SK-N-SH (cell line): ENCODE results near the gene UFC1. TPM values are rescaled to one million over a fixed set of nuclear protein-coding genes. Genes with fewer than 3 reads are reported as not detected.

Experiments
- CTCF ChIA-PET: fragments of 300-600, 350-600 bp; formaldehyde crosslinking; extraction: SDS; loops from one replicate; lab custom pipeline; 2021; lab: Yijun Ruan, JAX
- POLR2A ChIA-PET: fragments of 350-600 bp; sonication (Branson Sonifier 250); formaldehyde crosslinking; extraction: SDS; loops from one replicate; lab custom pipeline; 2020; ENCODE audit warnings: antibody characterized with exemption, inconsistent platforms; lab: Yijun Ruan, JAX
- DNase-seq: peaks from one replicate; pipeline ENCODE4 v3.0.0; 2012
- H2AFZ ChIP-seq: fragments of 200-600 bp; sonication (generic); 2 replicates; pipeline ENCODE4 v1.8.1; 2016; ENCODE audit warnings: antibody characterized with exemption, mild to moderate bottlenecking, low read depth
- H3F3A ChIP-seq: fragments of 200-600 bp; sonication (generic); replicated peaks from 2 replicates; pipeline ENCODE3; 2016; ENCODE audit warnings: antibody characterized with exemption, mild to moderate bottlenecking; ENCODE audit not compliant: insufficient read depth
- H3K27ac ChIP-seq, 2 experiments: fragments of 200-500 bp in 1 of 2; fragments of 200-600 bp in 1 of 2; sonication (Bioruptor generic) in 1 of 2; sonication (generic), shearing (Covaris generic) in 1 of 2; 2 replicates each; pipeline versions ENCODE4 v1.5.1 to v1.6.1; 2014 to 2016; ENCODE audit warnings: low read depth in 2 of 2, inconsistent platforms in 1 of 2, low read length in 1 of 2, mild to moderate bottlenecking in 1 of 2, mixed read lengths in 1 of 2
- H3K27me3 ChIP-seq: fragments of 200-600 bp; sonication (generic), shearing (Covaris generic); 2 replicates; pipeline ENCODE4 v1.6.1; 2016; ENCODE audit warnings: mixed run types; ENCODE audit not compliant: insufficient read depth
- H3K36me3 ChIP-seq, 2 experiments: fragments of 200-500 bp in 1 of 2; fragments of 200-600 bp in 1 of 2; sonication (Bioruptor generic) in 1 of 2; sonication (generic) in 1 of 2; replicated peaks in 1 of 2; 2 replicates each; pipeline versions ENCODE3 to v1.5.1; 2014 to 2016; ENCODE audit warnings: low read length in 1 of 2, mild to moderate bottlenecking in 1 of 2; ENCODE audit not compliant: insufficient read depth in 2 of 2, control insufficient read depth in 1 of 2
- H3K4me1 ChIP-seq, 2 experiments: fragments of 200-500 bp in 1 of 2; fragments of 200-600 bp in 1 of 2; sonication (Bioruptor generic) in 1 of 2; sonication (generic), shearing (Covaris generic) in 1 of 2; 2 replicates each; pipeline versions ENCODE4 v1.5.1 to v1.6.1; 2014 to 2016; ENCODE audit warnings: low read depth in 1 of 2, low read length in 1 of 2, mixed run types in 1 of 2; ENCODE audit not compliant: insufficient read depth in 2 of 2, control insufficient read depth in 1 of 2
- H3K4me2 ChIP-seq: fragments of 200-600 bp; sonication (generic), shearing (Covaris generic); 2 replicates; pipeline ENCODE4 v1.6.1; 2017; ENCODE audit warnings: mixed run types
- H3K4me3 ChIP-seq, 2 experiments: fragments of 200-500 bp in 1 of 2; fragments of 200-600 bp in 1 of 2; sonication (Bioruptor generic) in 1 of 2; sonication (generic), shearing (Covaris generic) in 1 of 2; 2 replicates each; pipeline versions ENCODE4 v1.5.1 to v1.8.1; 2014 to 2016; ENCODE audit warnings: low read depth in 2 of 2, inconsistent platforms in 1 of 2, low read length in 1 of 2, mild to moderate bottlenecking in 1 of 2, mixed read lengths in 1 of 2, moderate library complexity in 1 of 2
- H3K79me2 ChIP-seq: fragments of 200-600 bp; sonication (generic); 2 replicates; pipeline ENCODE4 v1.8.1; 2017; ENCODE audit warnings: mild to moderate bottlenecking; ENCODE audit not compliant: insufficient read depth
- H3K9ac ChIP-seq: fragments of 200-600 bp; sonication (generic); 2 replicates; pipeline ENCODE4 v1.6.1; 2017; ENCODE audit warnings: mixed run types
- H3K9me2 ChIP-seq: fragments of 200-600 bp; sonication (generic); 2 replicates; pipeline ENCODE4 v1.6.1; 2017; ENCODE audit warnings: mixed run types
- H3K9me3 ChIP-seq: fragments of 200-600 bp; sonication (generic); 2 replicates; pipeline ENCODE4 v1.6.1; 2017; ENCODE audit warnings: mixed run types, mild to moderate bottlenecking, moderate library complexity
- H4K20me1 ChIP-seq: fragments of 200-600 bp; sonication (generic); 2 replicates; pipeline ENCODE4 v1.6.1; 2017; ENCODE audit warnings: mild to moderate bottlenecking, mixed run types; ENCODE audit not compliant: insufficient read depth
- CHD2 ChIP-seq: fragments of 150-350 bp; IDR thresholded peaks from 2 replicates; pipeline ENCODE4 v1.6.1; 2018; ENCODE audit warnings: low read length; ENCODE audit not compliant: partially characterized antibody
- CTCF ChIP-seq: fragments of 200-600 bp; sonication (generic); IDR thresholded peaks from 2 replicates; pipeline ENCODE4 v1.6.1; 2017; ENCODE audit warnings: antibody characterized with exemption, mild to moderate bottlenecking, moderate library complexity
- ELF1 ChIP-seq: IDR thresholded peaks from 2 replicates; pipeline ENCODE4 v1.4.0; 2012
- FOSL2 ChIP-seq: IDR thresholded peaks from 2 replicates; pipeline ENCODE4 v1.4.0; 2012; ENCODE audit warnings: low read depth, mild to moderate bottlenecking, moderate library complexity, borderline replicate concordance
- JUND ChIP-seq: IDR thresholded peaks from 2 replicates; pipeline ENCODE4 v1.4.0; 2012
- MEF2A ChIP-seq: IDR thresholded peaks from 2 replicates; pipeline ENCODE4 v1.4.0; 2012; ENCODE audit warnings: low read depth, borderline replicate concordance
- MXI1 ChIP-seq: IDR thresholded peaks from 2 replicates; pipeline ENCODE4 v1.6.1; 2012; ENCODE audit warnings: mild to moderate bottlenecking, low read depth, low read length, improper control_type of control experiment
- POLR2AphosphoS5 ChIP-seq: IDR thresholded peaks from 2 replicates; pipeline ENCODE4 v1.6.1; 2012; ENCODE audit warnings: low read depth, low read length
- RAD21 ChIP-seq: IDR thresholded peaks from 2 replicates; pipeline ENCODE4 v1.6.1; 2012; ENCODE audit warnings: mild to moderate bottlenecking, low read length
- REST ChIP-seq: IDR thresholded peaks from 2 replicates; pipeline ENCODE4 v1.6.1; 2012; ENCODE audit warnings: mild to moderate bottlenecking, low read depth, low read length, moderate library complexity
- RFX5 ChIP-seq: IDR thresholded peaks from 2 replicates; pipeline ENCODE4 v1.6.1; 2012; ENCODE audit warnings: mild to moderate bottlenecking, improper control_type of control experiment, low read length
- SMC3 ChIP-seq: IDR thresholded peaks from 2 replicates; pipeline ENCODE4 v1.6.1; 2012; ENCODE audit warnings: low read depth, low read length, improper control_type of control experiment
- USF1 ChIP-seq: IDR thresholded peaks from 2 replicates; pipeline ENCODE4 v1.4.0; 2012; ENCODE audit warnings: low read depth, borderline replicate concordance
- YY1 ChIP-seq: IDR thresholded peaks from 2 replicates; pipeline ENCODE4 v1.4.0; 2012; ENCODE audit warnings: low read depth, mild to moderate bottlenecking
- ZBTB33 ChIP-seq: IDR thresholded peaks from 2 replicates; pipeline ENCODE4 v1.4.0; 2012; ENCODE audit warnings: low read depth, borderline replicate concordance
- WGBS: methylation state at CpG from one replicate; pipeline ENCODE4 v1.1.6; 2017; ENCODE audit warnings: low lambda C conversion rate; 5-methylcytosine and 5-hydroxymethylcytosine counted together
- polyA plus RNA-seq, 3 experiments: library from polyadenylated mRNA; depleted of rRNA; stranded (reverse); fragments of >200 nt; gene quantifications; 2 replicates each; pipeline ENCODE4 v1.2.3, GENCODE V29; 2012

The UFC1 gene
- polyA plus RNA-seq, 1 of the 3 experiments (the other 2 are of a cell fraction): 150 TPM

- Histone ChIP-seq H4K20me1 (no peaks in the 10 kb centered on the region), H2AFZ (no peak overlapping the region), H3K4me3 (no peak overlapping the region), H3K9me2 (no peaks in the 10 kb centered on the region), H3K9ac (no peak overlapping the region), H3K36me3 (no peaks in the 10 kb centered on the region), H3K9me3 (no peaks in the 10 kb centered on the region), H3K4me1 (no peaks in the 10 kb centered on the region), H3K27me3 (no peaks in the 10 kb centered on the region), H3K4me2 (no peak overlapping the region), H3K27ac (no peak overlapping the region), H3F3A (no peaks in the 10 kb centered on the region), H3K79me2 (no peaks in the 10 kb centered on the region)
- TF ChIP-seq CHD2: no peak
- no peak for TF ChIP-seq YY1
- no peak for TF ChIP-seq POLR2AphosphoS5
- TF ChIP-seq ZBTB33: no peak
- no peak for TF ChIP-seq MXI1
- no peak for TF ChIP-seq MEF2A
- TF ChIP-seq CTCF: no peak
- no peak for TF ChIP-seq FOSL2
- TF ChIP-seq RAD21: no peak
- ChIA-PET POLR2A (no interaction called here), CTCF (interaction anchor here (1.5 kb wide), 1 partner anchor 20 kb away, joined by 3 read pairs; the partner anchor contains the start of gene PPOX)
- 87% methylated on average over 3 of the region's 3 CpGs for WGBS
- DNase-seq: no peak
These were observed 7.9 kb upstream of the UFC1 start for GRCh38 chr1:161145832-161146231.

- Histone ChIP-seq H3K9ac (peak overlapping the region; percentile 97; the same call in 1 of the 2 replicates), H3K27ac (peak overlapping the region; percentile 97), H3K4me2 (peak overlapping the region; percentile 77; the same call in 1 of the 2 replicates), H3K4me1 (peaks cover 0 to 4% of the 10 kb centered on the region in 2 experiments; a peak in 3 of 4 replicates), H3K36me3 (peaks cover 4 to 14% of the 10 kb centered on the region in 2 experiments), H3K27me3 (no peaks in the 10 kb centered on the region), H3K9me2 (no peaks in the 10 kb centered on the region), H2AFZ (peak overlapping the region; percentile 93), H3F3A (no peaks in the 10 kb centered on the region), H4K20me1 (no peaks in the 10 kb centered on the region), H3K79me2 (peaks cover 16% of the 10 kb centered on the region), H3K9me3 (no peaks in the 10 kb centered on the region), H3K4me3 (peak overlapping the region; percentile 61 to 98)
- CTCF ChIA-PET: interaction anchor here (0.8 to 1.6 kb wide), 4 partner anchors 10 to 81 kb away, joined by 3 to 5 read pairs (median 4); no protein-coding TSS in a partner anchor
- POLR2A ChIA-PET: interaction anchor here (0.6 to 1.3 kb wide), 5 partner anchors 13 to 108 kb away, joined by 3 to 12 read pairs (median 3); partner anchors contain the start of genes DEDD, KLHDC9, PPOX and USF1
- no peak for TF ChIP-seq ELF1
- no peak for TF ChIP-seq JUND
- no peak for TF ChIP-seq RFX5
- no peak for TF ChIP-seq SMC3
- TF ChIP-seq USF1: no peak
- no peak for TF ChIP-seq REST
- TF ChIP-seq POLR2AphosphoS5: no peak
- WGBS: 27% methylated on average over 9 of the region's 9 CpGs
- no peak for DNase-seq
These were observed 602 bp upstream of the UFC1 start for GRCh38 chr1:161153176-161153575.
